Choroid plexus epithelial cell (primary cell): Measurements from ENCODE around the gene CD151.

Source experiments
- DNase-seq: peaks from one replicate; pipeline ENCODE4 v3.0.0-alpha.2; 2010; ENCODE audit warnings: low read depth
- H3K4me3 ChIP-seq: 2 replicates; pipeline ENCODE4 v1.5.1; 2011; ENCODE audit warnings: low read depth, mild to moderate bottlenecking, control low read depth, low read length, moderate library complexity
- CTCF ChIP-seq: conservative IDR thresholded peaks from 2 replicates; pipeline ENCODE4 v1.5.1; 2011; ENCODE audit warnings: low read depth, mild to moderate bottlenecking, control low read depth, inconsistent platforms, low read length, moderate library complexity

The CD151 gene

GRCh38 chr11:811446-812245 is 21.1 kb upstream of the CD151 start:
- TF ChIP-seq CTCF, result peak; percentile 34
- peak; percentile 40 for DNase-seq
- peak overlapping the region; percentile 93 for H3K4me3 ChIP-seq

- H3K4me3 ChIP-seq, result no peak overlapping the region
- no peak for DNase-seq
- no peak for TF ChIP-seq CTCF
Measured at GRCh38 chr11:812390-812789, 20.4 kb upstream of the CD151 start.

GRCh38 chr11:813072-813455 is 19.7 kb upstream of the CD151 start:
- TF ChIP-seq CTCF, result no peak
- DNase-seq, result no peak
- H3K4me3 ChIP-seq, result no peak overlapping the region

GRCh38 chr11:813456-814096 is 19.2 kb upstream of the CD151 start:
- no peak overlapping the region for H3K4me3 ChIP-seq
- DNase-seq, result no peak
- no peak for TF ChIP-seq CTCF

GRCh38 chr11:815675-816432 is 16.9 kb upstream of the CD151 start:
- TF ChIP-seq CTCF, result no peak
- H3K4me3 ChIP-seq, result no peak overlapping the region
- no peak for DNase-seq

GRCh38 chr11:816433-816779 is 16.3 kb upstream of the CD151 start:
- TF ChIP-seq CTCF, result no peak
- no peak for DNase-seq
- no peak overlapping the region for H3K4me3 ChIP-seq
